ENCODE data around the gene SPEN. TPM values are rescaled to one million over a fixed set of nuclear protein-coding genes. Genes with fewer than 3 reads are reported as not detected.
A peak's percentile ranks its signal among the peaks of the same experiment; 100 is the strongest.

Gene SPEN
- total and polyA plus RNA-seq, 10 of the 15 experiments (the other 5 are each of a cell fraction or from before 2014, with no cell fraction given), result 5.2 to 58.7 (median 20.1) TPM

- no peak overlapping the region for H3K4me2 ChIP-seq (ENCODE audit: control insufficient read depth, insufficient read depth)
- no peak overlapping the region for H2AFZ ChIP-seq (ENCODE audit: control insufficient read depth, low read depth, low read length)
- no peaks in the 10 kb centered on the region for H3K27me3 ChIP-seq (replicated peaks in 1 of 2; ENCODE audit: control insufficient read depth in 2 of 2, insufficient read depth in 2 of 2, low read length in 1 of 2)
- no peak overlapping the region for H3K9ac ChIP-seq (ENCODE audit: control insufficient read depth, insufficient read depth, low read length)
- SMC1A ChIA-PET (ENCODE audit: uncharacterized antibody, unreplicated experiment), result interaction anchor here (1.4 kb wide), 1 partner anchor 116 kb away, joined by 3 read pairs; no protein-coding TSS in a partner anchor
- TF ChIP-seq TAF1 (IDR thresholded peaks at IDR 0.05; ENCODE audit: borderline replicate concordance, low read depth, low read length) (no peak), POLR2A (IDR thresholded peaks at IDR 0.05; ENCODE audit: low read depth, low read length) (peak; percentile 32; the same call in 1 of the 2 replicates)
- RAD21 ChIA-PET (ENCODE audit: unreplicated experiment), result interaction anchor here (1.0 kb wide), 1 partner anchor 98 kb away, joined by 3 read pairs; no protein-coding TSS in a partner anchor
- H4K20me1 ChIP-seq (ENCODE audit: control insufficient read depth, insufficient read depth), result no peaks in the 10 kb centered on the region
- H3K4me1 ChIP-seq (ENCODE audit: control insufficient read depth, insufficient read depth, low read length), result no peaks in the 10 kb centered on the region
- WGBS (ENCODE audit: insufficient coverage, insufficient replicate concordance, low lambda C conversion rate, missing lambda C conversion rate), result 91% methylated on average over 9 of the region's 9 CpGs
- no peak for DNase-seq (ENCODE audit: low read depth, low spot score)
- BruUV-seq (replicated peaks), result no TSS peak
- no peaks in the 10 kb centered on the region for H3K79me2 ChIP-seq (ENCODE audit: control insufficient read depth, insufficient read depth, low read length)
- H3K4me3 ChIP-seq, result no peak overlapping the region
- peaks cover 22 to 63% of the 10 kb centered on the region in 2 experiments for H3K36me3 ChIP-seq (ENCODE audit: control insufficient read depth in 2 of 2, insufficient read depth in 2 of 2, low read length in 1 of 2)
- in situ Hi-C loops (cut with MboI) (no loop called here), intact Hi-C loops (cut with micrococcal nuclease; ENCODE audit: unreplicated experiment) (no loop called here)
- no peaks in the 10 kb centered on the region for H3K9me3 ChIP-seq (replicated peaks; ENCODE audit: control insufficient read depth, insufficient read depth, low read length)
- no peak for ATAC-seq
- POLR2A ChIA-PET, result no interaction called here
- no peak overlapping the region for H3K27ac ChIP-seq (ENCODE audit: control insufficient read depth, insufficient read depth)
- FAIRE-seq, result no peak
- CTCF ChIA-PET, result no interaction called here
Measured at GRCh38 chr1:15932612-15933011, 85.1 kb downstream of the SPEN start.

GRCh38 chr1:15933684-15934083 lies 86.2 kb downstream of the SPEN start:
- no peak for FAIRE-seq
- intact Hi-C loops (cut with micrococcal nuclease; ENCODE audit: unreplicated experiment) (no loop called here), in situ Hi-C loops (cut with MboI) (no loop called here)
- H3K27ac ChIP-seq (ENCODE audit: control insufficient read depth, insufficient read depth), result no peak overlapping the region
- POLR2A ChIA-PET, result interaction anchor here (0.5 kb wide), 1 partner anchor 121 kb away, joined by 3 read pairs; no protein-coding TSS in a partner anchor
- 90% methylated on average over 5 of the region's 5 CpGs for WGBS (ENCODE audit: insufficient coverage, insufficient replicate concordance, low lambda C conversion rate, missing lambda C conversion rate)
- RAD21 ChIA-PET (ENCODE audit: unreplicated experiment), result interaction anchor here (0.5 kb wide), 1 partner anchor 118 kb away, joined by 3 read pairs; no protein-coding TSS in a partner anchor
- no peaks in the 10 kb centered on the region for H3K4me1 ChIP-seq (ENCODE audit: control insufficient read depth, insufficient read depth, low read length)
- SMC1A ChIA-PET (ENCODE audit: uncharacterized antibody, unreplicated experiment), result no interaction called here
- H4K20me1 ChIP-seq (ENCODE audit: control insufficient read depth, insufficient read depth), result no peaks in the 10 kb centered on the region
- no peaks in the 10 kb centered on the region for H3K9me3 ChIP-seq (replicated peaks; ENCODE audit: control insufficient read depth, insufficient read depth, low read length)
- H3K4me3 ChIP-seq, result no peak overlapping the region
- no peak for DNase-seq (ENCODE audit: low read depth, low spot score)
- ATAC-seq, result no peak
- CTCF ChIA-PET, result no interaction called here
- no peaks in the 10 kb centered on the region for H3K27me3 ChIP-seq (replicated peaks in 1 of 2; ENCODE audit: control insufficient read depth in 2 of 2, insufficient read depth in 2 of 2, low read length in 1 of 2)
- H2AFZ ChIP-seq (ENCODE audit: control insufficient read depth, low read depth, low read length), result no peak overlapping the region
- no TSS peak for BruUV-seq (replicated peaks)
- no peak overlapping the region for H3K9ac ChIP-seq (ENCODE audit: control insufficient read depth, insufficient read depth, low read length)
- no peak overlapping the region for H3K4me2 ChIP-seq (ENCODE audit: control insufficient read depth, insufficient read depth)
- peaks cover 19 to 64% of the 10 kb centered on the region in 2 experiments for H3K36me3 ChIP-seq (ENCODE audit: control insufficient read depth in 2 of 2, insufficient read depth in 2 of 2, low read length in 1 of 2)
- H3K79me2 ChIP-seq (ENCODE audit: control insufficient read depth, insufficient read depth, low read length), result no peaks in the 10 kb centered on the region
- TF ChIP-seq SMAD5 (IDR thresholded peaks at IDR 0.05; ENCODE audit: low read depth) (no peak), JUNB (IDR thresholded peaks at IDR 0.05) (no peak), POLR2A (IDR thresholded peaks at IDR 0.05; ENCODE audit: low read depth, low read length) (peak; percentile 32; the same call in 1 of the 2 replicates), ZNF274 (IDR thresholded peaks at IDR 0.05; ENCODE audit: insufficient read depth, insufficient read length) (no peak), ATF7 (IDR thresholded peaks at IDR 0.05; ENCODE audit: low read depth) (no peak)
- TF ChIP-seq, protein P1, sequence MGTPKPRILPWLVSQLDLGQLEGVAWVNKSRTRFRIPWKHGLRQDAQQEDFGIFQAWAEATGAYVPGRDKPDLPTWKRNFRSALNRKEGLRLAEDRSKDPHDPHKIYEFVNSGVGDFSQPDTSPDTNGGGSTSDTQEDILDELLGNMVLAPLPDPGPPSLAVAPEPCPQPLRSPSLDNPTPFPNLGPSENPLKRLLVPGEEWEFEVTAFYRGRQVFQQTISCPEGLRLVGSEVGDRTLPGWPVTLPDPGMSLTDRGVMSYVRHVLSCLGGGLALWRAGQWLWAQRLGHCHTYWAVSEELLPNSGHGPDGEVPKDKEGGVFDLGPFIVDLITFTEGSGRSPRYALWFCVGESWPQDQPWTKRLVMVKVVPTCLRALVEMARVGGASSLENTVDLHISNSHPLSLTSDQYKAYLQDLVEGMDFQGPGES (IDR thresholded peaks at IDR 0.05), result no peak
